H54 (cell line): ENCODE results near the gene JAGN1.
"Not testable (repeated sequence)": the region's sequence is repeated elsewhere in the genome, so short reads cannot be mapped to it uniquely, and the experiment has no call there.

ENCODE experiments used
- DNase-seq: peaks from one replicate; pipeline ENCODE4 v3.0.0; 2011; ENCODE audit warnings: low spot score, mixed read lengths; ENCODE audit not compliant: insufficient read length
- FAIRE-seq: peaks from 3 replicates; lab custom pipeline; 2011; peaks lifted over from hg19 to GRCh38; lab: Jason Lieb, UNC
- POLR2A ChIP-seq: IDR thresholded peaks from 2 replicates; pipeline ENCODE4 v1.6.1; 2011; ENCODE audit warnings: low read depth, mild to moderate bottlenecking, low read length

The JAGN1 gene

DNA sequence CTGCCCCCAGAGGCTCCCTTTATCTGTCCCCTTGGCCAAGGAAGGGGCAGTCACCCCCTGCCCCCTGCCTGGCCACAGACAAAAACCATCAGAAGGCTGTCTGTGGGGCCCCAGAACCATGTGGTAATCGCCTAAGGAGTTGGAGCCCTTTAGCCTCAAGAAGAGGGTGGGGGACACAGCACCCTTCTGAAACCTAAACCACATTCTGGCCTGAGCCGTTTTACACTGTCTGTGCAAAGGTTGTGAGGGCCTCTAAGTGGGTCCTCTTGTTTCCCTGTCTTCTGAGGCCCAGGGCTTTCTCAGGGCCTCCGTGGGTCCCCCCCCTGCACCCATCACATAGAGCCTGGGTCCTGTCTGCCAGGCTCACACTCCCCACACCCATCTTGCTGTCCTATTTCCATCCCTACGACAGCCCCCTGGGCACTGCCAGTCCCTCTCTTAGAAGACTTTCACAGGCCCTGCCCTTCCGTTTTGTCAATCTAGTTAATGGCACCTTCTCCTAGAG lies 28.7 kb upstream of the JAGN1 start:
- no peak for TF ChIP-seq POLR2A
- no peak for DNase-seq
- no peak for FAIRE-seq

DNA sequence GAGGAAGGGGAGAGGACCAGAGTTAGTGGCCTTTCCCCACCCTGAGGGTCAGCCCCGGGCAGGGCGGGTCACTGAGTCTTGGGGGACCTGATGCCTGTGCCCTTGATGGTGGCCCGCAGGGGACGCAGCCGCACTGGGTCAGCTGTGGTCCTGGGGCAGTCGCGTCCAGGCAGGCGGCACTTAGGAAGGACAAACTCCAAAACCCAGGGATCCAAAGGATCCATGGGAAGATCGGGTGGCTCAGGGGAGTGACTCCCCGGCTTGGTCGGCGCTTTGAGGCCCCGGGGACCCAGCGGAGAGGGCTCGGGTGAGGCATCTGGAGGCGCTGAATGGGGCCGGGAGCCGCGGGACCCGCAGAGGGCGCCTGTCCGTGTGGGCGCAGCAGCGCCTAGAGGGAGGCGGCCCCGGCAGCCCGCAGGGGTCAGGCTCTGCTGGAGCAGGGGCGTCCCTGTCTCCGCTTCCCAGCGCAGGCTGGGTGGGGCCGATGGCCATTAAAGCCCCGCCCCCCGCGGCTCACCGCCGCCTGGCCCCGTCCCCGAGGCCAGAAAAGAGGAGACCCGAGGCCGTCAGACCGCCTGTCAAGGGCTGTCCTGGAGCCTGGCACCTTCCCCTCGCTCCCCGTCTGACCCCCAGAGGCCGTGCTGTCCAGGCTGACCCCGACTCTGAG lies 27.9 kb upstream of the JAGN1 start:
- no peak for DNase-seq
- FAIRE-seq: no peak
- TF ChIP-seq POLR2A: no peak

DNA sequence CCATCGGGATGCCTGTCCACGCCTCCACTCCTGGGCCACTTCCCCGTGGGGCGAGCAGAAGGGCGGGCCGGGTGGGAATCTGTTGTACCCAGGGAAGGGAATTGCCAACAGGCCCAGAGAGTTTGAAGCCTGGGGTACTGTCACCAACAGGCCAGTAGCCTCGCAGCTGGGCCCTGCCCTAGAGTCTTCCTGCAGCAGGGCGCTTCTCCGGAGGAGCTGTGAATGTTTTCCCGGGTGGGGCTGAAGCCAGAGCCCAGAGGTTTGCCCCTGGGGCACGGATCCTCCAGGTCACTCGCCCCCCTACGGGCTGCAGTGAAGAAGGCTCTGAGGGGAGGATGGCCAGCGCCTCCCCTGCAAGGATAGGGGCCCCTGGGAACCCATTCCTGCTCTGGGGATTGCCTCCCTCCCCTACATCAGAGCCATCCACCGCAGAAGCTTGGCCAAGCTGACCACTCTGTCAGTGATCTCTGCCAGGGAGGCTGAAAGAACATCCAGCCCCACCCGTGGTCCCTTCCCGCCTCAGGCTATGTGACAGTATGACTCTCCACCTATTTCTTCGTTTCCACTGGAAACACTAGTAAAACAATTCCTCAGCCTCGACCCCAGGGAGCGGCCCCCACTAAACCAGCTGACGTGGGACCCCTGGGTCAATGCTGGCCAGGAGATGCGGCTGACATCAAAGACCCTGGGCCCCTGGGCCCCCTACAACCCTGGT lies 27.2 kb upstream of the JAGN1 start:
- TF ChIP-seq POLR2A: no peak
- DNase-seq (no peak), FAIRE-seq (no peak)

DNA sequence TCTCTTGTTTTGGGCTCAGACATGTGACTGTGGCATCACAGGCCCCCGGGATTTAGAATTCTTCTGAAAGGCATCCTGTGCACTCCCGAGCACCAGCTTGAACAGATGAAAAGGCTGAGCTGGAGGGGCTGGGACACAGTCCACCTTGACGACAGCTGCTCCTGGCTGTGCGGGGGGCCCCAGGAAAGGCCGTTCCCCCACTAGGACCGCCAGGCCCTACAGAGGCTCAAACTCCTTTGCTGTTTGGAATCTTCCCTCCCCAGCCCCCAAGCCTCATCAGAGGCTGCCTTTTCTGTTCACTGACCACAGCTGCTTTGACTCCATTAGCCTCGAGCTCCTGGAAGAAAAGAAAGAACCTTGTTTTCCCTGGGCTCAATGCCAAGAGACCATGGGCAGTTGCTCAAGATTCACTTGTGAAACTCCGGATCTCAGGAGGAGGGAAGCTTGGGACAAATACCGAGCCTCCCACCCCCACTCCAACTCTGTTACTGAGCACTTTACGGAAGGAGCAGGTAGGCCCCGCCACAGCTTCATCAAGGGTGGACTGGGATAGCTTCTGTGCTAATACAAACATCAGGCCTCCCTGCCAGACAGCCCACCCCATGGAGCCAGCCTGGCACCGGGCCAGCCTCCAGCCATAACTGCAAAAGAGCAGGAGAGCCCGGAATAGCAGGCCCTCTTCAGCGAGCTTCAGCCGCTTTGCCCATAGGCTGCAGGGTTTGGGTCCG lies 26.0 kb upstream of the JAGN1 start:
- no peak for TF ChIP-seq POLR2A
- FAIRE-seq: no peak
- DNase-seq: no peak

DNA sequence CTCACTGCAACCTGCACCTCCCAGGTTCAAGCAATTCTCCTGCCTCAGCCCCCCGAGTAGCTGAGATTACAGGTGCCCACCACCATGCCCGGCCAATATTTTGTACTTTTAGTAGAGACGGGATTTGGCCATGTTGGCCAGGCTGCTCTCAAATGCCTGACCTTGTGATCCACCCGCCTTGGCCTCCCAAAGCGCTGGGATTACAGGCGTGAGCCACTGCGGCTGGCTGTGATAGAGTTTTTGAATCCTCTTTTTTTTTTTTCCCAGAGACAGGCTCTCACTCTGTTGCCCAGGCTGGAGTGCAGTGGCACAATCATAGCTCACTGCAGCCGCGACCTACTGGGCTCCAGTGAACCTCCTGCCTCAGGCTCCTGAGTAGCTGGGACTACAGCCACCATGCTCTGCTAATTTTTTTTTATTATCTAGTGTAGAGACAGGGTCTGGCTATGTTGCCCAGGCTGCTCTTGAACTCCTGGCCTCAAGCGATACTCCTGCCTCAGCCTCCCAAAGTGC lies 25.2 kb upstream of the JAGN1 start:
- not testable (repeated sequence) for DNase-seq, FAIRE-seq

DNA sequence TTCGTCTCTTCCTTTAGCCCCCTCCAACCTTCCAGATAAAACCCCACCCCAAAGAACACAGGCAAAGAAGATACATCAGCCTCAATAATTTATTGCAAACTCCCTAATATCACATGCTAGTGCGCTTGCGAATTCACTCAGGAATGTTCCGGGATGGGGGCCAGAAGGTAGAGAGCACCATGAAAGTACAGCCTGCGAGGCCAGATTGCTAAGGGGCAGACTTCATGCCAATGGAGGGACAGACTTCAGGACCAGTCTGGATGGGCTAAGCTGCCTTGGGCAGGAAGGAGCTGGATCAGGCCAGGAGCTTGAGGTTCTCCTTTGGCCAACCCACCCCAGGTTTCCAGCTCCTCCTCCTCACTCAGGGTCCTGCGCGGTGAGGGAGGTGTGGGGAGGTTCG lies 23.8 kb upstream of the JAGN1 start:
- DNase-seq (no peak), FAIRE-seq (no peak)
- TF ChIP-seq POLR2A: no peak

DNA sequence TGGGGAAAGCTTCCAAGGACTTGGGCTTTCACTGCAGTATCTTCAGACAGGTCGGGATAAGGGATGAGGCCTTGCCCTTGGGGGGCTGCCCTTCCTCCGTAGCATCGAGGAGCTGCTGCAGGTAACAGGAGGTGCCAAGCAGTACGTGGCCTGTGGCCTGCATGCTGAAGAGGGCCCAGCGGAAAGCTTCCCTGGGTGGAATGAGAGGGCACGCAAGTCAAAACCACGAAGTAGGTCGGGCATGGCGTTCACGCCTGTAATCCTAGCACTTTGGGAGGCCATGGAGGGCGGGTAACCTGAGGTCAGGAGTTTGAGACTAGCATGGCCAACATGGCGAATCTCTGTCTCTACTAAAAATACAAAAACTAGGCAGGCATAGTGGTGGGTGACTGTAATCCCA lies 23.3 kb upstream of the JAGN1 start:
- FAIRE-seq (no peak), DNase-seq (no peak)
- TF ChIP-seq POLR2A: no peak

DNA sequence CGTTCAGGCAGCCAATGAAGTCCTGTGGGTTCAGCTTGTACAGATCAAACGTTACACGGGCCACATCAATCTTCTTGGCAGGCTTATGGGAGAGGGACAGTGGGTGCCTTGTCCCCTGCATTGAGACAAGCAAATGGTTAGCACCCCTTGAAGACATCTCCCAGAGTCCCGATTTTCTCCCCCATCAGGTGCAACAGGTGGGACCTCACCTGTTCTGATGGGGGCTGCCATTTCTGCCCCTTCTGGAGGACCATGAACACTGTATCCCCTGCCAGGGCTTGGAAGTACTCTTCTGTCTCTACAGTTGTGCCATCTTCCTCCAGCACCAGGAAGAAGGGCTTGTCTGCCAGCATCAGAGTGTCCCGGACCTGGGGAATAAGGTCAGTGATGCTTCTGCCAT lies 20.5 kb upstream of the JAGN1 start:
- no peak for TF ChIP-seq POLR2A
- FAIRE-seq (no peak), DNase-seq (no peak)

DNA sequence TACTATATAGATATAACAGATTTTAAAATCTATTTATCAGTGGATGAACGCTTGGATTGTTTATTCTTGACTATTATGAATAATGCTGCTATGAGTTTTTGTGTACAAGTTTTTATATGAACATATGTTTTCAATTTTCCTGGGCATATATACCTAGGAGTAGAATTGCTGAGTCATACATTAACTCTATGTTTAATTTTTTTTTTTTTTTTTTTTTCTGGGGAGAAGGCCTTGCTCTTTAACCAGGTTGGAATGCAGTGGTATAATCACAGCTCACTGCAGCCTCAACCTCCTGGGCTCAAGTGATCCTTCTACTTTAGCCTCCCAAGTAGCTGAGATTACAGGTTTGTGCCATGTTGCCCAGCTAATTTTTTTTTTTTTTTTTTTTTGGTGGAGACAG lies 19.4 kb upstream of the JAGN1 start:
- TF ChIP-seq POLR2A: no peak
- FAIRE-seq (no peak), DNase-seq (no peak)

DNA sequence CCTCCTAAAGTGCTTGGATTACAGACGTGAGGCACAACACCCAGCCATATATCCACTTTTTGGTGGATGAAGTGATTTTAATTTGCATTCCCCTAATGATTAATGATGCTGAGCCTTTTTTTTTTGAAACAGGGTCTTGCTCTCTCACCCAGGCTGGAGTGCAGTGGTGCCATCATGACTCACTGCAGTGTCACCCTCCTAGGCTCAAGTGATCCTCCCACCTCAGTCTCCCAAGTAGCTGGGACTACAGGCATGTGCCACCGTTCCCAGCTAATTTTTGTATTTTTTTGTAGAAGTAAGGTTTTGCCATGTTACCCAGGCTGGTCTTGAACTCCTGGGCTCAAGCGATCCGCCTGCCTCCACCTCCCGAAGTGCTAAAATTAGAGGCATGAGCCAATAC lies 18.3 kb upstream of the JAGN1 start:
- not testable (repeated sequence) for FAIRE-seq

DNA sequence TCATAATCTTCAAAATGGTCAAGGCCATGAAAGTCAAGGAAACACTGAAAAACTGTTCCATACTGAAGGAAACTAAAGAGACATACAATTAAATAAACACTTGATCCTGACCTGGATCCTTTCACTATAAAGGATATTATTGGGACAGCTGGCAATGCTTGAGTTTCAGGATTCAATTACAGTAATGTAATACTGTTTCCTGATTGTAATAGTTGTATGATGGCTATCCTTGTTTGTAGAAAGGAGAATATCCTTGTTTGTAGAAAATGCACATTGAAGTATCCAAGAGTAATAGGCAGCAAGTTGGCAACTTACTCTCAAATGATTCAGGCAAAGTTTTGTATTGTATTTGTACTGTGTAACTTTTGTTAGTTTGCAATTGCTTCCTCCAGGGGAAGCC lies 15.0 kb upstream of the JAGN1 start:
- no peak for TF ChIP-seq POLR2A
- no peak for FAIRE-seq
- DNase-seq: no peak

More for the DNA sequence above, 18.3 kb upstream of the JAGN1 start:
- DNase-seq: not testable (repeated sequence)

DNA sequence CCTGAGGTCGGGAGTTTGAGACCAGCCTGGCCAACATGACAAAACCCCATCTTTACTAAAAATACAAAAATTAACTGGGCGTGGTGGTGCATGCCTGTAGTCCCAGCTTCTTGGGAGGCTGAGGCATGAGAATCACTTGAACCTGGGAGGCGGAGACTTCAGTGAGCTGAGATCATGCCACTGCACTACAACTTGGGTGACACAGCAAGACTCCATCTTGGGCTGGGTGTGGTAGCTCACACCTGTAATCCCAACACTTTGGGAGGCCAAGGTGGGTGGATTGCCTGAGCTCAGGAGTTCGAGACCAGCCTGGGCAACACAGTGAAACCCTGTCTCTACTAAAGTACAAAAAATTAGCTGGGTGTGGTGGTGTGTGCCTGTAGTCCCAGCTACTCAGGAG lies 14.2 kb upstream of the JAGN1 start:
- FAIRE-seq, DNase-seq: not testable (repeated sequence)

DNA sequence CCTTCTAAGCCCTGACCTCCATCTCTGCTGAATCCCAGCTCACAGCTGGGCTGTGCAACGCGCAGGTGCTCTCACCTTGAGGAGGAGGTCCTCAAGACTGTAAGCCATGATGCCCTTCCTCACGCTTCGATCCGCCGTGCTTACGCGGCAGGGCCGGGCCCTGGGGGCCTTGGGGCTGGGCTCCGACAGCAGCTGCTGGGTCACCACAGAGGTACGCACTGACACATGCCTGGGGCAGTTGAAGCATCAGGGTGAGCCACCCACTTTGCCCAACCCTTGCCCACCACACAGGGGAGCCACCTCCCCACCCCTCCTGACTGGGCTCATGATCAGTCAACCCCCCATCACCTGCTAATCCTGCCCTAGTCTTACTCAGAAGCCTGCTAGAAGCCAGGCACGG lies 13.4 kb upstream of the JAGN1 start:
- TF ChIP-seq POLR2A: no peak
- no peak for FAIRE-seq
- DNase-seq: no peak

DNA sequence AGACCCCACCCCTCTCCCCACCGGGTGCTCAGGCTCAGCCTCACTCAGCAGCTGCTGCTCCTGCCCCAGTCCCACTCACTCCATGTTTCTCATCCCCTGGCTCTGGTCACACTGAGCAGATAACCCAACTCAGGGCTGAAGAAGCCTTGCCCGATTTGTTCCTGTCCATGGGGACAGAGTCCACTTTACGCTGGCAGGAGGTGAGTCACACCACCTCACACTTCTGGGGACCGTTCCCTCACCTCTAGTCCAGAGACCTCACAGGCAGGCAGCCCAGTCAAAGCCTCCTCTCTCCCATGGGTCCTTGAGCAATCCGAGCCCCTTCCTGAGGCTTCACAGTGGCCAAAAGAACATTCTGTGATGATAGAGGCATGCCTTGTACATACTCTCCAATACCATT lies 11.7 kb upstream of the JAGN1 start:
- no peak for FAIRE-seq
- no peak for TF ChIP-seq POLR2A
- no peak for DNase-seq
